Endothelial cell of umbilical vein (primary cell): ENCODE measurements around the gene PKD1L1. TPM values are rescaled to one million over a fixed set of nuclear protein-coding genes. Genes with fewer than 3 reads are reported as not detected.

Experiments used
- BruUV-seq: library from RNA; stranded (reverse); fragments of 400-500 nt; replicated peaks from 2 replicates; lab custom pipeline; 2021; lab: Mats Ljungman, UMichigan
- CTCF ChIA-PET: fragments of 300-600, 350-600 bp; sonication (Branson Sonifier 250); formaldehyde crosslinking; loops from one replicate; lab custom pipeline; 2021; ENCODE audit warnings: antibody characterized with exemption, inconsistent platforms; lab: Charles Lee
- POLR2A ChIA-PET: fragments of 300-600, 350-600 bp; sonication (Branson Sonifier 250); formaldehyde crosslinking; loops from one replicate; lab custom pipeline; 2021; ENCODE audit warnings: antibody characterized with exemption, inconsistent platforms; lab: Charles Lee
- DNase-seq: peaks from one replicate; pipeline ENCODE4 v3.0.0-alpha.2; 2011; ENCODE audit warnings: low read depth, low spot score
- FAIRE-seq: peaks from 2 replicates; lab custom pipeline; 2011; peaks lifted over from hg19 to GRCh38; lab: Jason Lieb, UNC
- H2AFZ ChIP-seq: 2 replicates; pipeline ENCODE4 v1.6.0; 2012; ENCODE audit warnings: low read depth, low read length, control low read depth, inconsistent platforms
- H3K27ac ChIP-seq: 2 replicates; pipeline ENCODE4 v1.5.1; 2011; ENCODE audit warnings: low read depth, mild to moderate bottlenecking, control low read depth, low read length, moderate library complexity; ENCODE audit not compliant: insufficient read depth
- H3K27me3 ChIP-seq, 2 experiments: 2 replicates each; pipeline versions ENCODE4 v1.6.0 to v1.6.1; 2011; ENCODE audit warnings: low read length in 2 of 2, mixed read lengths in 1 of 2; ENCODE audit not compliant: control insufficient read depth in 2 of 2, insufficient read depth in 2 of 2
- H3K36me3 ChIP-seq, 2 experiments: 2 replicates in 1 of 2; 3 replicates in 1 of 2; pipeline ENCODE4 v1.5.1; 2011; ENCODE audit warnings: low read length in 2 of 2, mild to moderate bottlenecking in 1 of 2, moderate library complexity in 1 of 2; ENCODE audit not compliant: control insufficient read depth in 2 of 2, insufficient read depth in 2 of 2; ENCODE audit errors: extremely low read depth in 1 of 2
- H3K4me1 ChIP-seq: 3 replicates; pipeline ENCODE4 v1.5.1; 2011; ENCODE audit warnings: mild to moderate bottlenecking, low read length; ENCODE audit not compliant: control insufficient read depth, insufficient read depth; ENCODE audit errors: extremely low read depth
- H3K4me2 ChIP-seq: 2 replicates; pipeline ENCODE4 v1.6.1; 2011; ENCODE audit warnings: low read length, control low read depth, mixed read lengths; ENCODE audit not compliant: insufficient read depth
- H3K4me3 ChIP-seq, 3 experiments: fragments of 200-600 bp in 1 of 3; sonication (generic), shearing (Covaris generic) in 1 of 3; replicated peaks in 1 of 3; 2 replicates each; pipeline ENCODE4 v1.5.1; 2011 to 2016; ENCODE audit warnings: control low read depth in 3 of 3, low read length in 3 of 3, mild to moderate bottlenecking in 2 of 3, inconsistent platforms in 1 of 3, low read depth in 1 of 3, moderate library complexity in 1 of 3; ENCODE audit not compliant: insufficient read depth in 1 of 3
- H3K79me2 ChIP-seq: 2 replicates; pipeline ENCODE4 v1.6.0; 2012; ENCODE audit warnings: low read length, inconsistent platforms; ENCODE audit not compliant: control insufficient read depth, insufficient read depth
- H3K9ac ChIP-seq: replicated peaks from 2 replicates; pipeline ENCODE3; 2011; ENCODE audit warnings: low read length, control low read depth; ENCODE audit not compliant: insufficient read depth; ENCODE audit errors: extremely low read depth
- H3K9me1 ChIP-seq: replicated peaks from 3 replicates; pipeline ENCODE4 v1.6.0; 2011; ENCODE audit warnings: mild to moderate bottlenecking, low read length; ENCODE audit not compliant: control insufficient read depth, insufficient read depth; ENCODE audit errors: extremely low read depth
- H3K9me3 ChIP-seq: replicated peaks from 2 replicates; pipeline ENCODE4 v1.5.1; 2012; ENCODE audit warnings: low read length, inconsistent platforms; ENCODE audit not compliant: control insufficient read depth, insufficient read depth
- H4K20me1 ChIP-seq: replicated peaks from 2 replicates; pipeline ENCODE3; 2011; ENCODE audit warnings: mild to moderate bottlenecking, low read length; ENCODE audit not compliant: control insufficient read depth, insufficient read depth; ENCODE audit errors: extremely low read depth
- EZH2 ChIP-seq: IDR thresholded peaks from 2 replicates; pipeline ENCODE4 v1.6.1; 2012; ENCODE audit warnings: borderline replicate concordance, low read depth, mild to moderate bottlenecking, moderate library complexity, low read length, inconsistent platforms; ENCODE audit not compliant: severe bottlenecking
- FOS ChIP-seq: IDR thresholded peaks from 2 replicates; pipeline ENCODE4 v1.6.1; 2011; ENCODE audit warnings: mild to moderate bottlenecking, low read length, moderate library complexity, borderline replicate concordance; ENCODE audit not compliant: insufficient read depth
- GATA2 ChIP-seq: IDR thresholded peaks from 2 replicates; pipeline ENCODE4 v1.7.0; 2011; ENCODE audit warnings: low read depth, mild to moderate bottlenecking, moderate library complexity, mixed read lengths, low read length; ENCODE audit not compliant: insufficient read length, insufficient read depth
- JUN ChIP-seq: IDR thresholded peaks from 2 replicates; pipeline ENCODE4 v1.6.1; 2011; ENCODE audit warnings: borderline replicate concordance, low read depth; ENCODE audit not compliant: insufficient read length, insufficient read depth
- MAX ChIP-seq: IDR thresholded peaks from 2 replicates; pipeline ENCODE4 v1.6.1; 2011; ENCODE audit not compliant: insufficient read depth, insufficient read length
- MYC ChIP-seq: IDR thresholded peaks from one replicate; pipeline ENCODE4 v1.6.1; 2011; ENCODE audit warnings: mild to moderate bottlenecking, low read depth, low read length
- POLR2A ChIP-seq: IDR thresholded peaks from 2 replicates; pipeline ENCODE4 v1.6.1; 2012; ENCODE audit warnings: low read depth, mild to moderate bottlenecking, control low read depth, low read length
- POLR2AphosphoS5 ChIP-seq: IDR thresholded peaks from 2 replicates; pipeline ENCODE4 v1.6.1; 2012; ENCODE audit warnings: low read depth, mild to moderate bottlenecking, control low read depth, low read length, moderate library complexity; ENCODE audit not compliant: insufficient read depth
- dilution Hi-C: fragments of 300-500 bp; cut with MboI; formaldehyde crosslinking; loops from one replicate; pipeline ENCODE4 v1.15.0; 2019; ENCODE audit warnings: low sequenced_read_pairs; ENCODE audit not compliant: extremely low pct_ligation_motif_present
- intact Hi-C: fragments of 100-400 bp; cut with micrococcal nuclease; formaldehyde crosslinking; loops from one replicate; pipeline ENCODE4 v1.10.0; 2022
- polyA plus RNA-seq, 4 experiments: library from polyadenylated mRNA; depleted of rRNA in 3 of 4; stranded (reverse) in 3 of 4; unstranded in 1 of 4; fragments of >200 nt; gene quantifications; 2 replicates each; pipeline versions ENCODE4 v1.2.1 to v1.2.3, GENCODE V29; 2011 to 2012; ENCODE audit warnings: missing spikeins in 1 of 4
- total RNA-seq: library from RNA; stranded (reverse); gene quantifications from 2 replicates; pipeline ENCODE4 v1.2.3, GENCODE V29; 2021
- TF ChIP-seq, protein P1 (sequence below), 2 donors: IDR thresholded peaks; 1 replicate in 1 of 2; 2 replicates in 1 of 2; pipeline ENCODE4 v1.5.1; 2011; ENCODE audit warnings: low read length in 2 of 2, mild to moderate bottlenecking in 2 of 2, moderate library complexity in 2 of 2, control low read depth in 1 of 2, inconsistent platforms in 1 of 2, low read depth in 1 of 2; ENCODE audit not compliant: insufficient read depth in 1 of 2; ENCODE audit errors: extremely low read depth in 1 of 2

PKD1L1 gene
- total and polyA plus RNA-seq, 2 donors (not counting 3 experiments of a cell fraction or from before 2014, with no cell fraction given) = 4.1 to 5.9 TPM

- Histone ChIP-seq H3K9me3 (no peaks in the 10 kb centered on the region), H2AFZ (no peak overlapping the region), H3K4me1 (no peaks in the 10 kb centered on the region), H3K27ac (no peak overlapping the region), H3K9me1 (no peaks in the 10 kb centered on the region), H3K36me3 (no peaks in the 10 kb centered on the region), H4K20me1 (no peaks in the 10 kb centered on the region), H3K4me3 (no peak overlapping the region), H3K27me3 (no peaks in the 10 kb centered on the region), H3K4me2 (no peak overlapping the region), H3K9ac (no peak overlapping the region), H3K79me2 (no peaks in the 10 kb centered on the region)
- DNase-seq = peak; percentile 71
- intact Hi-C loops (loop anchor here (1.0 to 5.0 kb wide), 8 partner anchors 27 to 553 kb away; partner anchors contain the start of gene TNS3), dilution Hi-C loops (no loop called here)
- CTCF ChIA-PET = interaction anchor here (0.5 to 4.4 kb wide), 67 partner anchors 8 to 568 kb away, joined by 3 to 137 read pairs (median 4); partner anchors contain the start of gene TNS3
- no TSS peak for BruUV-seq
- TF ChIP-seq POLR2A = no peak
- TF ChIP-seq, protein P1, sequence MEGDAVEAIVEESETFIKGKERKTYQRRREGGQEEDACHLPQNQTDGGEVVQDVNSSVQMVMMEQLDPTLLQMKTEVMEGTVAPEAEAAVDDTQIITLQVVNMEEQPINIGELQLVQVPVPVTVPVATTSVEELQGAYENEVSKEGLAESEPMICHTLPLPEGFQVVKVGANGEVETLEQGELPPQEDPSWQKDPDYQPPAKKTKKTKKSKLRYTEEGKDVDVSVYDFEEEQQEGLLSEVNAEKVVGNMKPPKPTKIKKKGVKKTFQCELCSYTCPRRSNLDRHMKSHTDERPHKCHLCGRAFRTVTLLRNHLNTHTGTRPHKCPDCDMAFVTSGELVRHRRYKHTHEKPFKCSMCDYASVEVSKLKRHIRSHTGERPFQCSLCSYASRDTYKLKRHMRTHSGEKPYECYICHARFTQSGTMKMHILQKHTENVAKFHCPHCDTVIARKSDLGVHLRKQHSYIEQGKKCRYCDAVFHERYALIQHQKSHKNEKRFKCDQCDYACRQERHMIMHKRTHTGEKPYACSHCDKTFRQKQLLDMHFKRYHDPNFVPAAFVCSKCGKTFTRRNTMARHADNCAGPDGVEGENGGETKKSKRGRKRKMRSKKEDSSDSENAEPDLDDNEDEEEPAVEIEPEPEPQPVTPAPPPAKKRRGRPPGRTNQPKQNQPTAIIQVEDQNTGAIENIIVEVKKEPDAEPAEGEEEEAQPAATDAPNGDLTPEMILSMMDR (IDR thresholded peaks at IDR 0.05; ENCODE audit: extremely low read depth in 1 of 2, insufficient read depth in 1 of 2, low read depth in 1 of 2, low read length in 2 of 2) = peak; percentile 79 to 93
- POLR2A ChIA-PET = no interaction called here
- FAIRE-seq = peak; percentile 89
Measured at GRCh38 chr7:47818796-47819606, 129.3 kb downstream of the PKD1L1 start.

- TF ChIP-seq MYC (no peak), GATA2 (no peak), EZH2 (no peak), MAX (no peak), JUN (no peak), POLR2A (no peak), POLR2AphosphoS5 (no peak), FOS (no peak)
- TF ChIP-seq, protein P1 (IDR thresholded peaks at IDR 0.05; ENCODE audit: extremely low read depth in 1 of 2, insufficient read depth in 1 of 2, low read depth in 1 of 2, low read length in 2 of 2) = no peak
- dilution Hi-C loops (no loop called here), intact Hi-C loops (loop anchor here (2.0 to 5.0 kb wide), 4 partner anchors 166 to 373 kb away; partner anchors contain the start of gene TNS3)
- ChIA-PET POLR2A (no interaction called here), CTCF (interaction anchor here (1.7 to 4.4 kb wide), 7 partner anchors 12 to 552 kb away, joined by 7 to 137 read pairs (median 25); no protein-coding TSS in a partner anchor)
- no peak for FAIRE-seq
- no peak overlapping the region for H3K4me3 ChIP-seq
- BruUV-seq = no TSS peak
- H3K79me2 ChIP-seq = no peaks in the 10 kb centered on the region
- H3K4me1 ChIP-seq = no peaks in the 10 kb centered on the region
- no peaks in the 10 kb centered on the region for H3K27me3 ChIP-seq
- no peaks in the 10 kb centered on the region for H3K9me3 ChIP-seq
- H4K20me1 ChIP-seq = no peaks in the 10 kb centered on the region
- no peak for DNase-seq
- no peaks in the 10 kb centered on the region for H3K9me1 ChIP-seq
- no peaks in the 10 kb centered on the region for H3K36me3 ChIP-seq
- H2AFZ ChIP-seq = no peak overlapping the region
- no peak overlapping the region for H3K4me2 ChIP-seq
- H3K27ac ChIP-seq = no peak overlapping the region
- no peak overlapping the region for H3K9ac ChIP-seq
Measured at GRCh38 chr7:47817917-47818316, 130.3 kb downstream of the PKD1L1 start.
